ENCODE results near the gene MGLL. TPM values are rescaled to one million over a fixed set of nuclear protein-coding genes. Genes with fewer than 3 reads are reported as not detected.
A peak's percentile ranks its signal among the peaks of the same experiment; 100 is the strongest.
"Not testable (repeated sequence)": the region's sequence is repeated elsewhere in the genome, so short reads cannot be mapped to it uniquely, and the experiment has no call there.

MGLL gene
- total RNA-seq, 6 experiments from 2014 or later = 97.0 to 168 (median 115) TPM

GRCh38 chr3:127658234-127658633 is 164.1 kb downstream of the MGLL start:
- Histone ChIP-seq H3K27me3 (no peaks in the 10 kb centered on the region), H3K27ac (no peak overlapping the region), H3K9me3 (no peaks in the 10 kb centered on the region), H3K36me3 (no peaks in the 10 kb centered on the region), H3K4me1 (no peaks in the 10 kb centered on the region), H3K4me3 (no peak overlapping the region)
- ATAC-seq = no peak
- intact Hi-C loops (cut with DNase I) = no loop called here
- 38% methylated on average over 1 of the region's 1 CpG for WGBS (ENCODE audit: insufficient coverage, low coverage, low lambda C conversion rate, missing lambda C conversion rate)
- DNase-seq = no peak
- TF ChIP-seq POLR2A (IDR thresholded peaks at IDR 0.05) (no peak), CTCF (IDR thresholded peaks at IDR 0.05) (no peak)

DNA sequence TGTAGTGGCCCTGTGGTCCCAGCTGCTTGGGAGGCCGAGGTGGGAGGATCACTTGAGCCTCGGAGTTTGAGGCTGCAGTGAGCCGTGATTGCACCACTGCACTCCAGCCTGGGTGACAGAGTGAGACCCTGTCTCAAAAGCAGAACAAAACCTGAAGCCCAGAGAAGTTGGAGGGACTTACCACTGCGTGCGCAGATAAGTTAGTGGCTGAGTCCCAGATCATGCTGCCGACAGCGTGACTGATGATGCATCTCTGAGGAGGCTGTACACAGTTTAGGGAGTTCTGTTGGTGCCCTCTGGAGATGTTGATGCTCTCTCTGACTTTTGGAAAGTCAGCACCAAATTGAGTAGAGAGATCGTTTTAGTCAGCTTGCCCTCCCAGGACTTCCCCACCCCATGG is 165.4 kb downstream of the MGLL start:
- no peak overlapping the region for H3K4me3 ChIP-seq
- no peak for DNase-seq
- H3K36me3 ChIP-seq = no peaks in the 10 kb centered on the region
- 90% methylated on average over 2 of the region's 8 CpGs for WGBS (ENCODE audit: insufficient coverage, low coverage, low lambda C conversion rate, missing lambda C conversion rate)
- no peaks in the 10 kb centered on the region for H3K9me3 ChIP-seq
- TF ChIP-seq CTCF (IDR thresholded peaks at IDR 0.05) (no peak), POLR2A (IDR thresholded peaks at IDR 0.05) (no peak)
- no peak for ATAC-seq
- intact Hi-C loops (cut with DNase I) = no loop called here
- no peak overlapping the region for H3K27ac ChIP-seq
- H3K27me3 ChIP-seq = no peaks in the 10 kb centered on the region
- no peaks in the 10 kb centered on the region for H3K4me1 ChIP-seq

DNA sequence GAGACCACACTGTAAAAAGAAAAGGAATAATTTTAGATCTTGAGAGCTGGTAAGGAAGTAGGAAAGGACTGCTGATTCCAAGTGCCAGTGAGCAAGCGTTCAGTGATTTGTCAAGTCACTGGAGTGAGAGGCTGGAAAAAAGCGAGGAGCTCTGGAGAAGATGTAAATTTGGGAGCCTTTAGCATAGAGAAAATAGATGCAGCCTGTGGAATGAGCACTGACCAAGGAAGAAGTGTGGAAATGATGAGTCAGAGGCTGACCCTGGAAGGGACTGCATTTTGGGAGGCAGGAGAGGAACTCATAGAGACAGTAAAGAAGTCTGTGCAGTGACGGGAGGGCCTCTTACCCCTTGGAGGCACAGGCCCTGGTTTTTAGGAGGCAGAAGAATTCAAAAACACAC is 166.7 kb downstream of the MGLL start:
- DNase-seq (no peak), ATAC-seq (peak in 1 of 4 donors; percentile 33)
- Histone ChIP-seq H3K4me1 (no peaks in the 10 kb centered on the region), H3K9me3 (no peaks in the 10 kb centered on the region), H3K36me3 (no peaks in the 10 kb centered on the region), H3K27ac (no peak overlapping the region), H3K27me3 (no peaks in the 10 kb centered on the region), H3K4me3 (no peak overlapping the region)
- WGBS (ENCODE audit: insufficient coverage, low coverage, low lambda C conversion rate, missing lambda C conversion rate) = 65% methylated on average over 3 of the region's 3 CpGs
- TF ChIP-seq POLR2A (IDR thresholded peaks at IDR 0.05) (no peak), CTCF (IDR thresholded peaks at IDR 0.05) (no peak)
- intact Hi-C loops (cut with DNase I) = no loop called here

GRCh38 chr3:127654993-127655392 is 167.3 kb downstream of the MGLL start:
- intact Hi-C loops (cut with DNase I); H3K4me1 ChIP-seq; H3K9me3 ChIP-seq; DNase-seq; H3K27ac ChIP-seq; H3K36me3 ChIP-seq; ATAC-seq; H3K4me3 ChIP-seq; H3K27me3 ChIP-seq: not testable (repeated sequence)
- 79% methylated on average over 5 of the region's 6 CpGs for WGBS (ENCODE audit: insufficient coverage, low coverage, low lambda C conversion rate, missing lambda C conversion rate)

DNA sequence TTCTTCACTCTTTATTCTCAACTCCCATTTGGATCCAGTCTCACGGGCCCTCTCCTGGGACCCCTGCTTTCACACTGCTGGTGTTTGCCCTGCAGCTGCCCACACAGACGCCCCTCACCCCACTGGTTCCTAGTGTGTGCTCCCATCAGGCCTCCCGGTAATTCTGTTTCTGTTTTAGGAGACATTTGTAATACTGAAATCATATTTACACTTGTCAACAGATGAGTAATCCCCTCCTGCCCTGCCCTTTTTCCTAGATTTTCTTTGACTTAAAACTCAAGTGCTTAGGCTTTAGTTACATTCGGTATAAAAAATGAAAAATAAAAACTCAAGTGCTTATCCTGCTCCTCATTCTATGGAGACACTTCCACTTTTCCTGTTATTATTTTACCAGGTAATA is 167.9 kb downstream of the MGLL start:
- intact Hi-C loops (cut with DNase I) = no loop called here
- Histone ChIP-seq H3K36me3 (no peaks in the 10 kb centered on the region), H3K27ac (no peak overlapping the region), H3K4me1 (no peaks in the 10 kb centered on the region), H3K4me3 (no peak overlapping the region), H3K9me3 (no peaks in the 10 kb centered on the region), H3K27me3 (no peaks in the 10 kb centered on the region)
- WGBS (ENCODE audit: insufficient coverage, low coverage, low lambda C conversion rate, missing lambda C conversion rate) = 70% methylated on average over 4 of the region's 4 CpGs
- no peak for TF ChIP-seq CTCF (IDR thresholded peaks at IDR 0.05)
- TF ChIP-seq POLR2A (IDR thresholded peaks at IDR 0.05) = no peak
- ATAC-seq (no peak), DNase-seq (no peak)

All from right lobe of liver (tissue), 6 donors.